Osteocyte (in vitro differentiated cells): ENCODE results near the gene EPHB6. TPM values are rescaled to one million over a fixed set of nuclear protein-coding genes. Genes with fewer than 3 reads are reported as not detected.

Experiments used
- DNase-seq: peaks from one replicate; pipeline ENCODE4 v3.0.0; 2021; ENCODE audit warnings: mixed read lengths; ENCODE audit not compliant: unreplicated experiment; ENCODE audit errors: extremely low spot score
- H3K27ac Mint-ChIP-seq: one replicate; pipeline ENCODE4 v1.8.0; 2021; ENCODE audit warnings: mild to moderate bottlenecking, mixed read lengths; ENCODE audit not compliant: unreplicated experiment
- H3K27me3 Mint-ChIP-seq: one replicate; pipeline ENCODE4 v1.8.0; 2021; ENCODE audit warnings: mixed read lengths; ENCODE audit not compliant: unreplicated experiment
- H3K36me3 Mint-ChIP-seq: one replicate; pipeline ENCODE4 v1.8.0; 2021; ENCODE audit warnings: mixed read lengths; ENCODE audit not compliant: unreplicated experiment
- H3K4me1 Mint-ChIP-seq: one replicate; pipeline ENCODE4 v1.8.0; 2021; ENCODE audit warnings: mixed read lengths; ENCODE audit not compliant: unreplicated experiment
- H3K4me3 Mint-ChIP-seq: one replicate; pipeline ENCODE4 v1.8.0; 2021; ENCODE audit warnings: mild to moderate bottlenecking, moderate library complexity, mixed read lengths; ENCODE audit not compliant: unreplicated experiment
- H3K9me3 Mint-ChIP-seq: one replicate; pipeline ENCODE4 v1.8.0; 2021; ENCODE audit warnings: mixed read lengths; ENCODE audit not compliant: unreplicated experiment
- CTCF ChIP-seq: fragments of 200-600 bp; sonication (generic); IDR thresholded peaks from 2 replicates; pipeline ENCODE4 v1.5.0; 2021; ENCODE audit warnings: antibody characterized with exemption, mild to moderate bottlenecking, moderate library complexity
- total RNA-seq: library from RNA; stranded (reverse); gene quantifications from 2 replicates; pipeline ENCODE4 v1.2.1, GENCODE V29; 2021

Gene EPHB6
- total RNA-seq, 1 donor from 2014 or later: 13.7 TPM

DNA sequence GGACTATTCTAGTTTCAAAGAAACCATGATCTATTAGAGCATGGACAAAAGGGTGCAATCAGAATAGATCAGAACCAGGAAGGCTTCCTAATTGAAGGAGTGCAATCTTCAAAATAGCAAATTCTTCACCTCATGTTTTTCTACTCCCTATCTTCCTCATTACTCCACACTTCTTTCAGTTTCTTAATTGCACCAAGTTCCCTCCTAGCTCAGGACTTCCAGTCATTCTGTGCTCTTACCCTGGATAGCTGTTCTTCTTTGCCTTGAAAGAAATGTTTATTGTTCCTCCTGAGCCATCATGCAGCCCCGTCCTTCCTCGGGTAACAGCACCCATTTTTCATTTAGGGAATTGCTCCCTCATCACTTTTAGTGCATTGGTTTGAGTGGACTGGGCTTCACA is 55.6 kb downstream of the EPHB6 start:
- Mint-ChIP-seq H3K4me3 (no peak overlapping the region), H3K9me3 (peaks cover 4% of the 10 kb centered on the region), H3K4me1 (no peaks in the 10 kb centered on the region), H3K27ac (no peak overlapping the region), H3K27me3 (no peaks in the 10 kb centered on the region), H3K36me3 (no peaks in the 10 kb centered on the region)
- no peak for DNase-seq
- no peak for TF ChIP-seq CTCF

GRCh38 chr7:142913051-142913450 is 58.2 kb downstream of the EPHB6 start:
- H3K4me3 Mint-ChIP-seq: no peak overlapping the region
- H3K27ac Mint-ChIP-seq: no peak overlapping the region

GRCh38 chr7:142913566-142913965 is 58.7 kb downstream of the EPHB6 start:
- no peak overlapping the region for H3K27ac Mint-ChIP-seq
- H3K4me3 Mint-ChIP-seq: no peak overlapping the region
- no peaks in the 10 kb centered on the region for H3K9me3 Mint-ChIP-seq
- H3K4me1 Mint-ChIP-seq: no peaks in the 10 kb centered on the region
- H3K27me3 Mint-ChIP-seq: peaks cover 6% of the 10 kb centered on the region
- no peaks in the 10 kb centered on the region for H3K36me3 Mint-ChIP-seq
- TF ChIP-seq CTCF: no peak
- no peak for DNase-seq

More at GRCh38 chr7:142913051-142913450, 58.2 kb downstream of the EPHB6 start:
- no peaks in the 10 kb centered on the region for H3K36me3 Mint-ChIP-seq
- H3K27me3 Mint-ChIP-seq: peaks cover 2% of the 10 kb centered on the region
- no peaks in the 10 kb centered on the region for H3K4me1 Mint-ChIP-seq
- TF ChIP-seq CTCF: no peak
- no peaks in the 10 kb centered on the region for H3K9me3 Mint-ChIP-seq
- DNase-seq: no peak

DNA sequence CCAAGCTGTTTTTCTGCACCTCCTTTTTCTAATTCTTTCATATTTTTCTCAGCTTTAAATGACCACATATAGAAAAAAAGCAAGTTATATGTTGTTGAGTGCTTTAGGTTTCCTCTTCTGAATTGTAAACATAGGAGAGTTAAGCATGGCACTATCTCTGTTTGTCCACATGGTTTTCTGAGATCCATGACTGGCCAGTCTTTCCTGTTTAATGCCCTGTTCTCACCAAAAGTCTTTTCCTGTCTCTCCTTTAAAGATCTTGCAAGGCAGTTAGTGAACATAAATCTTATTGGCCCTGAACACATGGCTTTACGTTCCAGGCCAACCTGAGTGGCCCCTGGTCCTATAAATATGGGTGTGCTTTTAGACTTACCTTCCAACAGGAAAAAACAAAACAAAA is 59.2 kb downstream of the EPHB6 start:
- Mint-ChIP-seq H3K36me3 (no peaks in the 10 kb centered on the region), H3K4me1 (no peaks in the 10 kb centered on the region), H3K27ac (no peak overlapping the region), H3K4me3 (no peak overlapping the region), H3K9me3 (no peaks in the 10 kb centered on the region), H3K27me3 (peaks cover 7% of the 10 kb centered on the region)
- TF ChIP-seq CTCF: no peak
- DNase-seq: no peak

- no peaks in the 10 kb centered on the region for H3K4me1 Mint-ChIP-seq
- no peak overlapping the region for H3K27ac Mint-ChIP-seq
- no peaks in the 10 kb centered on the region for H3K36me3 Mint-ChIP-seq
- no peak overlapping the region for H3K4me3 Mint-ChIP-seq
- no peak for DNase-seq
- TF ChIP-seq CTCF: no peak
- H3K9me3 Mint-ChIP-seq: no peaks in the 10 kb centered on the region
- peaks cover 7% of the 10 kb centered on the region for H3K27me3 Mint-ChIP-seq
These were observed 60.4 kb downstream of the EPHB6 start for GRCh38 chr7:142915315-142915714.
